Measurements from ENCODE around the gene CCDC57.
"Not testable (repeated sequence)": the region's sequence is repeated elsewhere in the genome, so short reads cannot be mapped to it uniquely, and the experiment has no call there.

Gene CCDC57, protein sequence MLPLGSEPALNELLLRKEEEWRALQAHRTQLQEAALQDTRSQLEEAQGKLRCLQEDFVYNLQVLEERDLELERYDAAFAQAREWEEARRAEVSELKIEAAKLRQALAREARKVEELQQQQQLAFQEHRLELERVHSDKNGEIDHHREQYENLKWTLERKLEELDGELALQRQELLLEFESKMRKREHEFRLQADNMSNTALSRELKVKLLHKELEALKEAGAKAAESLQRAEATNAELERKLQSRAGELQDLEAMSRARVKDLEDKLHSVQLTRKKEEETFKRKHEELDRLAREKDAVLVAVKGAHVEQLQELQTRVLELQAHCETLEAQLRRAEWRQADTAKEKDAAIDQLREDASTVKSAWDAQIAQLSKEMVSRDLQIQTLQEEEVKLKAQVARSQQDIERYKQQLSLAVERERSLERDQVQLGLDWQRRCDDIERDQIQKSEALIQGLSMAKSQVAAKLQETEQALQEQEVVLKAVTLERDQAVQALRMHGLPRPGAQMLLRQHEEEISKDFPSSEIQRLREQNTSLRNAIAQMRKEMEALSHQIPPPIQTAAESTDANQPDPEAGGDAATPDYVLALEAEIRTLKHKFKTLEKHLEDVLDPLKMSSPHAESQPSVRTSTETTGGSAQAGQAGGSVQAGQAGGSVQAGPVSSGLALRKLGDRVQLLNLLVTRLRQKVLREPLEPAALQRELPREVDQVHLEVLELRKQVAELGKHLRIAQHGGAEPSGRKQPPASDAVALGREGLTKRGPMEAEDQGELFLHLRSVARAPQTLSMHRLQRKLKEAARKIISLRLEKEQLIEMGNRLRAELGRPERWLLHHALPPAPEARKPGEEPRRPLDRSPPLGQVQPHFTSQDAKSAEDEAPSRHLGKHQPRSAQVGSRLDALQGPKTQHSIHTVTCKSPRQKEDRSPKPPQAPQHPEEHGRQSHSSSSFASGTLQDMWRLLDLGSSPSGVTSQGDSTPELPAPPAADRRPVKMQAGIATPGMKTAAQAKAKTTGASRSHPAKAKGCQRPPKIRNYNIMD

DNA sequence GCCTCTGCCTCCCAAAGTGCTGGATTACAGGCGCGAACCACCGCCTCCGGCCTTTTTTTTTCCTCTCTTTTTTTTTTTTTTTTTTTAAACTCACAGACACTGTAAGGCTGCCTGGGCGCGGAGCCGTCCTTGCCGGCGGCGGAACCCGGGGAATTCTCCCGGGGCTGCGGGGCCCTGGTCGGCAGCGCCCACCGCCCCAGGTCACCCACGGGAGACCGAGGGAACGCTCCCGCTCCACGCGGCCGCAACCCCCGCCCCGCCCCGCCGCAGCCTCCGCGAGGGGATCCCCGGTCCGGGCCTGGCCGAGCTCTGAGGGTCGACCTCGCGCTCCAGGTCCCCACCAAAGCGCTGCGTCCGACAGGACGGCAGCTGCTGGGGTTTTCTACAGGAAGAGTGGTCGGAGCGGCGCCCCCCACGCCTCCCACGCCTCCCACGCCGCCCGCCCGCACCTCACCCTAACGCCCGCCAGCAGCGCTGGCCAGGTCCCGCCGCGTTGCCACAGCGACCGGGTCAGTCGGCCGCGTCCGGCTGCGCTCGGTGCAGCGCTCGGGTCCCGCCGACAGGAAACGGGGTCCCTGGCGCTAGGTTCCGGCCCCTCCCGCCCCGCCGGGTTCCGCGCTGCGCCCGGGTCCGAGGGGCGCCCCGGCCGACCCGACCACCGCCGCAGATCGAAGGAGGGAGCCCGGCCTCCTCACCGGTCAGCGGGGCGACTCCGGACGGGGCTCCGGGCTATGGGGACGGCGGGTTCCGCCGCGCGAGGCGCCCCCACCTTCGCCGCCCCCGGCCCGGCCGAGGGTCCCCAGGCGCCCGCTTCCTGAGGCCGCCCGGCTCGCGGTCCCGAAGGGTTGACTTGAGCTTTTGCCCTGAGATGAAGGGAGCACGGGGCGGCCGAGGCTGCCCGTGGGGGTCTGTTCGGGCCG is at the start of gene CCDC57:
Gene CCDC57 (minus strand): TSS at position 512 of the 920 bp plus-strand sequence. CDS start 10,898 bp downstream, outside the sequence.
- H3K9ac ChIP-seq = peak within 1 kb of the TSS; percentile 85
- H3K4me1 ChIP-seq = peaks cover 44% of the 10 kb centered on the region
- no peaks in the 10 kb centered on the region for H4K20me1 ChIP-seq
- peaks cover 9% of the 10 kb centered on the region; the same call in 1 of the 2 replicates for H3K27me3 ChIP-seq
- H3K27ac ChIP-seq = peak within 1 kb of the TSS; percentile 88
- peak within 1 kb of the TSS; percentile 98 for H3K4me2 ChIP-seq
- H3K9me3 ChIP-seq = no peaks in the 10 kb centered on the region
- H3K4me3 ChIP-seq = peak within 1 kb of the TSS; percentile 94
- H3K36me3 ChIP-seq = peaks cover 2% of the 10 kb centered on the region; the same call in 1 of the 2 replicates
- no peak for TF ChIP-seq Cebpa-rat (IDR thresholded peaks at IDR 0.05)

DNA sequence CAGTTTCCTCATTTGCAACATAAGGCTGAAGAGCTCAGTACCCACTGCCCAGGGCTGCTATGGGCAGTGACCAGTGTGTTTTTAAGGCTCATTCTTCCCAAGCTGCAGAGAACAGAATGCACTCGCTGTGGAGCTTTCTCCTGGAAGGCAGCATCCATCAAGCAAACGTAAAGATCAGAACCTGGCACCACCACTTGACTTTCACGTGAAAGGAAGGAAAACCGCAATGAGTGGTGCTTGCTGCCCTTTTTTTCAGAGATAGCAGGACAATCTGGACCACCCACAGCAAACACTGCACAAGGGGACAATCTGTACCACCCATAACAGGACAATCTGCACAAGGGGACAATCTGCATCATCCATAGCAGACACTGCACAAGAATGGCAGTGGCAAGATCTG is 49.7 kb upstream of the CCDC57 start:
- no peaks in the 10 kb centered on the region for H3K4me1 ChIP-seq
- H3K9ac ChIP-seq = no peak overlapping the region
- H3K27ac ChIP-seq = no peak overlapping the region
- H3K4me3 ChIP-seq = no peak overlapping the region
- peaks cover 22% of the 10 kb centered on the region; the same call in 1 of the 2 replicates for H3K9me3 ChIP-seq
- H3K27me3 ChIP-seq = no peaks in the 10 kb centered on the region
- peaks cover 100% of the 10 kb centered on the region for H4K20me1 ChIP-seq
- no peak for TF ChIP-seq Cebpa-rat (IDR thresholded peaks at IDR 0.05)
- no peak overlapping the region for H3K4me2 ChIP-seq
- peaks cover 100% of the 10 kb centered on the region for H3K36me3 ChIP-seq

DNA sequence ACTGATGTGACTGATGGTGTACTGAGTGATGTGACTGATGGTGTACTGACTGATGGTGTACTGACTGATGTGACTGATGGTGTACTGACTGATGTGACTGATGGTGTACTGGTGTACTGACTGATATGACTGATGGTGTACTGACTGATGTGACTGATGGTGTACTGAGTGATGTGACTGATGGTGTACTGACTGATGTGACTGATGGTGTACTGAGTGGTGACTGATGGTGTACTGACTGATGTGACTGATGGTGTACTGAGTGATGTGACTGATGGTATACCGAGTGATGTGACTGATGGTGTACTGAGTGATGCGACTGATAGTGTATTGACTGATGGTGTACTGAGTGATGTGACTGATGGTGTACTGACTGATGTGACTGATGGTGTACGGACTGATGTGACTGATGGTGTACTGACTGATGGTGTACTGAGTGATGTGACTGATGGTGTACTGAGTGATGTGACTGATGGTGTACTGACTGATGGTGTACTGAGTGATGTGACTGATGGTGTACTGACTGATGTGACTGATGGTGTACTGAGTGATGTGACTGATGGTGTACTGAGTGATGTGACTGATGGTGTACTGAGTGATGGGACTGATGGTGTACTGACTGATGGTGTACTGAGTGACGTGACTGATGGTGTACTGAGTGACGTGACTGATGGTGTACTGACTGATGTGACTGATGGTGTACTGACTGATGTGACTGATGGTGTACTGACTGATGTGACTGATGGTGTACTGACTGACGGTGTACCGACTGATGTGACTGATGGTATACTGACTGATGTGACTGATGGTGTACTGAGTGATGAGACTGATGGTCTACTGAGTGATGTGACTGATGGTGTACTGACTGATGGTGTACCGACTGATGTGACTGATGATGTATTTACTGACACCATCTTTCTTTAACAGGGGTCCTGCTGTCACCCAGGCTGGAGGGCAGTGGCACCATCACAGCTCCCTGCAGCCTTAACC is 47.6 kb upstream of the CCDC57 start:
- not testable (repeated sequence) for H3K27ac ChIP-seq, H3K9ac ChIP-seq, H3K4me1 ChIP-seq, H3K4me2 ChIP-seq, H3K4me3 ChIP-seq, H3K27me3 ChIP-seq
- Histone ChIP-seq H3K36me3 (peaks cover 100% of the 10 kb centered on the region), H4K20me1 (peaks cover 100% of the 10 kb centered on the region), H3K9me3 (peaks cover 26% of the 10 kb centered on the region; the same call in 1 of the 2 replicates)

DNA sequence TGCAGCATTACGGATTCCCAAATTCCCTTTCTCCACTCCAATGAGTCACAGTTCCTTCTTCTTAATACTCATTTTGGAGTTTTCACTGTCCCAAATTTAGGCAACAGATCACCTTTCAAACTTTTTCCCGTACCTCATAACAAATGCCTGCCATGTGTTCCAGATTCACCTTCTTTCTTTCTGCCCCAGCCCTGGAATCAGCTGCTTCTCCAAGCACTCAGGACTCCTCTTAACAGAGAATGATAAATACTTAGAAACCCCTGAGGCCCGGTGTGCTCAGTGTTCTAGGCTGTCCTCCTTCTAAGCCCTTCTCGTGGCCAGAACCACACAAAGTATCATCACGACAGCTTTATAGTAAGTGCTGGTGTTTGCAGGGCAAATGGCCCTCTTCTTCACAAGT is 45.9 kb upstream of the CCDC57 start:
- H3K27ac ChIP-seq = no peak overlapping the region
- H3K27me3 ChIP-seq = no peaks in the 10 kb centered on the region
- H3K36me3 ChIP-seq = peaks cover 100% of the 10 kb centered on the region
- H3K4me1 ChIP-seq = no peaks in the 10 kb centered on the region
- H4K20me1 ChIP-seq = peaks cover 100% of the 10 kb centered on the region
- H3K4me3 ChIP-seq = no peak overlapping the region
- H3K9ac ChIP-seq = no peak overlapping the region
- TF ChIP-seq Cebpa-rat (IDR thresholded peaks at IDR 0.05) = no peak
- H3K9me3 ChIP-seq = peaks cover 27% of the 10 kb centered on the region; the same call in 1 of the 2 replicates
- H3K4me2 ChIP-seq = no peak overlapping the region

DNA sequence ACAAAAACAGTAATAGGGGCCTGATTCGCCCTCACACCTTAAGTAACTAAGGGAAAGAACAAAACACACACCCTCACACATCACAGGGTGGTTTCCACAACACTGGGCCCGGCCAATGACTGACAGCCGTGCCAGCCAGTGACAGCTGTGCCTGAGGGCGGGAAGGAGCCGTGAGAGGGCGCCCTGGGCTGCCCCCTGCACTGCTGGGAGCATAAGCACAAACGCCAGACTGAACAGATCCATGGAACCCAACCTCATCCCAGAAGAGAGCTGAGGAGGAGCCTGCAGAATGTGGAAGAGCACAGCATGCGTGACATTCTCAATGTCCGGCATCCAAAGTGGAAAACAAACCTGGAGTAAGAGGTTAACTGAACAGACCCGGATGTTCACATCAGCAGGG is 44.8 kb upstream of the CCDC57 start:
- Histone ChIP-seq H3K27ac (no peak overlapping the region), H4K20me1 (peaks cover 100% of the 10 kb centered on the region), H3K4me2 (no peak overlapping the region), H3K9ac (no peak overlapping the region), H3K36me3 (peaks cover 100% of the 10 kb centered on the region), H3K4me1 (no peaks in the 10 kb centered on the region), H3K4me3 (no peak overlapping the region), H3K27me3 (no peaks in the 10 kb centered on the region), H3K9me3 (peaks cover 20% of the 10 kb centered on the region; the same call in 1 of the 2 replicates)
- TF ChIP-seq Cebpa-rat (IDR thresholded peaks at IDR 0.05) = no peak

DNA sequence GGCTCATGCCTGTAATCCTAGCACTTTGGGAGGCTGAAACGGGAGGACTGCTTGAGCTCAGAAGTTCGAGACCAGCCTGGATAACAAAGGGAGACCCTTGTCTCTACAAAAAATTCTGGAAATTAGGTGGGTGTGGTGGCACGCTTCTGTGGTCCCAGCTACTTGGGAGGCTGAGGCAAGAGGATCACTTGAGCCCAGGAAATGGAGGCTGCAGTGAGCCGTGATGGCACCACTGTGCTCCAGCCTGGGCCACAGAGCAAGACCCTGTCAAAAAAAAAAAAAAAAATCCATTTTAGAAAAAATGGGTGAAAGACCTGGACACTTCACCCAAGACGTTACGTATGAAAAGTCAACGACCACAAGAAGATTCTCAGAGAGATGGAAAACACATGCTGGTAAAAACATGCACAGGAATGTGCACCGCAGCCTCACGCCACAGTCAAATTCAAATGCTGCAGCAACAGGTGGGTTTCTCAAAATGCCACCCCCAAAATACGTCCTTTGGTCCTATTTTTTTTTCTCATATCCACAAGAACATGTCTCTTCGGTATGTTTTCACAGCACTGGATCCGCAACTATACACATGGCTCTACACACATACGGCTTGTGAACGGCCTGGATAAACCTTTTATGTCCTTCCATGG is 43.7 kb upstream of the CCDC57 start:
- Histone ChIP-seq H3K27me3 (no peaks in the 10 kb centered on the region), H3K27ac (no peak overlapping the region), H3K4me3 (no peak overlapping the region), H3K9me3 (peaks cover 10% of the 10 kb centered on the region; the same call in 1 of the 2 replicates), H3K36me3 (peaks cover 100% of the 10 kb centered on the region), H3K4me2 (no peak overlapping the region), H3K9ac (no peak overlapping the region), H3K4me1 (peaks cover under 1% of the 10 kb centered on the region; the same call in 1 of the 2 replicates), H4K20me1 (peaks cover 100% of the 10 kb centered on the region)
- TF ChIP-seq Cebpa-rat (IDR thresholded peaks at IDR 0.05) = no peak

DNA sequence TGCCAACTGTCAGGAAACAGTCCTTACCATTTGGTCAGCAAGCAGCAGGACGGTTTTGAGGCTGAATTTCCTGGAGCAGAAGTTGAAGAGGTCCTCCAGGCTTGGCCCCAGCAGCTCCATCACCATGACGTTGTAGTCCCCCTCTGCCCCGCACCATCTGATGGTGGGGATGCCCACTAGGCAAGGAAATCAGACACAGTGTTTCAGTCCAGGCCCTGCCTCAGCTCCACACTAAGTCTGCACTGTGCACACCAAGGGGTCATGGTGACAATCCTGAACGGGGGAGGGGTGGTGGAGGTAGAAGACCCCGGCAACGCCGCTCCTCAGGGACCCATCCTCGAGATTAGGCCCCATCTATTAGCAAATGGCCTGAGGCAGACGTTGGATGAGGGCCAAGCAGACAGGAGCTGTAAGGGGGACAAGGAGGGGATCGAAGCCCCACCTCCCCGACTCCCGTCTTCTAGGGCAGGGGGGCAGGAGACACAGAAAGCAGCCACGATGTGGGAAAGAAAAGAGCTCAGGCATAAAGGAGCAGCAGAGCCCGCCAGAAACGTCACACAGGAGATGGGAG is 42.8 kb upstream of the CCDC57 start:
- H3K27me3 ChIP-seq = no peaks in the 10 kb centered on the region
- H3K36me3 ChIP-seq = peaks cover 100% of the 10 kb centered on the region
- H3K27ac ChIP-seq = no peak overlapping the region
- no peak for TF ChIP-seq Cebpa-rat (IDR thresholded peaks at IDR 0.05)
- H3K4me2 ChIP-seq = no peak overlapping the region
- H3K9me3 ChIP-seq = peaks cover 5% of the 10 kb centered on the region; the same call in 1 of the 2 replicates
- H3K4me3 ChIP-seq = no peak overlapping the region
- peaks cover 100% of the 10 kb centered on the region for H4K20me1 ChIP-seq
- peaks cover 10% of the 10 kb centered on the region for H3K4me1 ChIP-seq
- H3K9ac ChIP-seq = no peak overlapping the region

DNA sequence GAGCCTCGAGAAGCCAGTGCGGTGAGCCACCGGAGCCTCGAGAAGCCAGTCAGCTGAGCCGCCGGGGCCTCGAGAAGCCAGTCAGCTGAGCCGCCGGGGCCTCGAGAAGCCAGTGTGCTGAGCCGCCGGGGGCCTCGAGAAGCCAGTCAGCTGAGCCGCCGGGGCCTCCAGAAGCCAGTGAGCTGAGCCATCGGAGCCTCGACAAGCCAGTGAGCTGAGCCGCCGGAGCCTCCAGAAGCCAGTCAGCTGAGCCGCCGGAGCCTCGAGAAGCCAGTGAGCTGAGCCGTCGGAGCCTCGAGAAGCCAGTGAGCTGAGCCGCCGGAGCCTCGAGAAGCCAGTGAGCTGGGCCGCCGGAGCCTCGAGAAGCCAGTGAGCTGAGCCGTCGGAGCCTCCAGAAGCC is 42.1 kb upstream of the CCDC57 start:
- not testable (repeated sequence) for H3K27me3 ChIP-seq, H3K9me3 ChIP-seq, H3K27ac ChIP-seq, H3K9ac ChIP-seq, H3K4me3 ChIP-seq, H3K4me2 ChIP-seq
- Histone ChIP-seq H3K4me1 (peaks cover 17% of the 10 kb centered on the region), H3K36me3 (peaks cover 100% of the 10 kb centered on the region), H4K20me1 (peaks cover 100% of the 10 kb centered on the region)

DNA sequence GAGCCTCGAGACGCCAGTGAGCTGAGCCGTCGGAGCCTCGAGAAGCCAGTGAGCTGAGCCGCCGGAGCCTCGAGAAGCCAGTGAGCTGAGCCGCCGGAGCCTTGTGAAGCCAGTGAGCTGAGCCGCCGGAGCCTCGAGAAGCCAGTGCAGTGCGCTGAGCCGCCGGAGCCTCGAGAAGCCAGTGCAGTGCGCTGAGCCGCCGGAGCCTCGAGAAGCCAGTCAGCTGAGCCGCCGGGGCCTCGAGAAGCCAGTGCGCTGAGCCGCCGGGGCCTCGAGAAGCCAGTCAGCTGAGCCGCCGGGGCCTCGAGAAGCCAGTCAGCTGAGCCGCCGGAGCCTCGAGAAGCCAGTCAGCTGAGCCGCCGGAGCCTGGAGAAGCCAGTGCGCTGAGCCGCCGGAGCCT is 41.5 kb upstream of the CCDC57 start:
- Histone ChIP-seq H3K4me1 (peaks cover 24% of the 10 kb centered on the region), H3K36me3 (peaks cover 100% of the 10 kb centered on the region), H4K20me1 (peaks cover 100% of the 10 kb centered on the region)
- H3K9ac ChIP-seq, H3K27ac ChIP-seq, H3K27me3 ChIP-seq, H3K9me3 ChIP-seq, H3K4me2 ChIP-seq, H3K4me3 ChIP-seq: not testable (repeated sequence)

All from BLaER1 (cell line).